Measurements from ENCODE around the gene SEC22A. TPM values are rescaled to one million over a fixed set of nuclear protein-coding genes. Genes with fewer than 3 reads are reported as not detected.

The SEC22A gene
- total RNA-seq, 1 experiment from 2014 or later: 16.2 TPM

GRCh38 chr3:123194552-123194951 lies 7.2 kb upstream of the SEC22A start:
- ChIA-PET POLR2A (no interaction called here), CTCF (interaction anchor here (0.6 to 1.1 kb wide), 2 partner anchors 14 to 35 kb away, joined by 3 to 6 read pairs; no protein-coding TSS in a partner anchor)
- no TSS peak for BruUV-seq (replicated peaks)
- peaks cover 6% of the 10 kb centered on the region for H3K9me3 Mint-ChIP-seq (ENCODE audit: unreplicated experiment)
- TF ChIP-seq CTCF (IDR thresholded peaks at IDR 0.05; ENCODE audit: unreplicated experiment): peak; percentile 8
- H3K36me3 Mint-ChIP-seq (ENCODE audit: insufficient read depth, unreplicated experiment): no peaks in the 10 kb centered on the region
- no peak overlapping the region for H3K27ac Mint-ChIP-seq (ENCODE audit: low read depth, unreplicated experiment)
- no peak for DNase-seq (ENCODE audit: unreplicated experiment)
- H3K27me3 Mint-ChIP-seq (ENCODE audit: insufficient read depth, unreplicated experiment): no peaks in the 10 kb centered on the region
- no peaks in the 10 kb centered on the region for H3K4me1 Mint-ChIP-seq (ENCODE audit: insufficient read depth, unreplicated experiment)
- H3K4me3 Mint-ChIP-seq (ENCODE audit: unreplicated experiment): no peak overlapping the region
- intact Hi-C loops (cut with micrococcal nuclease): no loop called here

DNA sequence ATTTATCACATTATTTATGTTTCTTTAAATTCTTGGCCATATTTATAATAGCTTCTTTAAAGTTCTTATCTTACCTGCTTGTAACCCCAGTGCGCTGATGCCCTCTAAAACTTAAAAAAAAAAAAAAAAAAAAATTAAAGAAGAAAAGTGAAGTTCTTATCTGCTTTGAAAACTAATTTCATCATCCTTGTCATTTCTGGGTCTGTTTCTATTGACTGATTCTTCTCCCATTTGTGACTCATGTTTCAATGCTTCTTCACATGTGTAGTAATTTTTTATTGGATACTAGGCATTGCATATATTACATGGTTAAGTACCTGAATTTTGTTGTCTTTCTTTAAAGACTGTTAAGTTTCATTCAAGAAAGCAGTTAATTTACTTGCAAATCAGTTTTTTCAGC lies 3.4 kb upstream of the SEC22A start:
- Mint-ChIP-seq H3K4me3 (ENCODE audit: unreplicated experiment) (no peak overlapping the region), H3K27me3 (ENCODE audit: insufficient read depth, unreplicated experiment) (no peaks in the 10 kb centered on the region), H3K9me3 (ENCODE audit: unreplicated experiment) (peaks cover 6% of the 10 kb centered on the region), H3K4me1 (ENCODE audit: insufficient read depth, unreplicated experiment) (peaks cover 8% of the 10 kb centered on the region), H3K36me3 (ENCODE audit: insufficient read depth, unreplicated experiment) (no peaks in the 10 kb centered on the region), H3K27ac (ENCODE audit: low read depth, unreplicated experiment) (no peak overlapping the region)
- POLR2A ChIA-PET: no interaction called here
- no peak for TF ChIP-seq CTCF (IDR thresholded peaks at IDR 0.05; ENCODE audit: unreplicated experiment)
- no TSS peak for BruUV-seq (replicated peaks)
- CTCF ChIA-PET: interaction anchor here (0.7 kb wide), 1 partner anchor 12 kb away, joined by 4 read pairs; no protein-coding TSS in a partner anchor
- intact Hi-C loops (cut with micrococcal nuclease): no loop called here
- DNase-seq (ENCODE audit: unreplicated experiment): no peak

DNA sequence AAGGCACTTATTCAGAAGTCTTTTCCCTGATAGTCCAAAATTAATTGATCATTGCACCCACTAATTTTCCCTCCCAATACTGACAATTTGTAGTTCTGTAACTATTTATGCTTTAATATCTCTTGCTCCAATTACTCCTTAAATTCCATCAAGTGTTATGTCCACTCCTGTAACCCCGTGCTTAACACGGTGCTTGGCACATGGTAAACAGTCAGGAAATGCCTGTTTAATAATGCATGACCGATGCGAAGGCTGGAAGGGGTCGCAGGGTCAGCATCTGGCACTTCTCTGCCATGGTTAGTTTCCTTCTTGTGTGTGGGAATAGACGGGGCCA lies 553 bp upstream of the SEC22A start:
- H3K9me3 Mint-ChIP-seq (ENCODE audit: unreplicated experiment): peaks cover 6% of the 10 kb centered on the region
- H3K27ac Mint-ChIP-seq (ENCODE audit: low read depth, unreplicated experiment): peak overlapping the region; percentile 61
- H3K4me1 Mint-ChIP-seq (ENCODE audit: insufficient read depth, unreplicated experiment): peaks cover 8% of the 10 kb centered on the region
- TF ChIP-seq CTCF (IDR thresholded peaks at IDR 0.05; ENCODE audit: unreplicated experiment): no peak
- H3K36me3 Mint-ChIP-seq (ENCODE audit: insufficient read depth, unreplicated experiment): no peaks in the 10 kb centered on the region
- H3K27me3 Mint-ChIP-seq (ENCODE audit: insufficient read depth, unreplicated experiment): no peaks in the 10 kb centered on the region
- intact Hi-C loops (cut with micrococcal nuclease): no loop called here
- ChIA-PET POLR2A (interaction anchor here (0.6 to 1.8 kb wide), 20 partner anchors 8 to 817 kb away, joined by 3 to 8 read pairs (median 4); partner anchors contain the start of gene FAM162A), CTCF (no interaction called here)
- DNase-seq (ENCODE audit: unreplicated experiment): no peak
- peak overlapping the region; percentile 86 for H3K4me3 Mint-ChIP-seq (ENCODE audit: unreplicated experiment)
- TSS peak; percentile 94 for BruUV-seq (replicated peaks)

DNA sequence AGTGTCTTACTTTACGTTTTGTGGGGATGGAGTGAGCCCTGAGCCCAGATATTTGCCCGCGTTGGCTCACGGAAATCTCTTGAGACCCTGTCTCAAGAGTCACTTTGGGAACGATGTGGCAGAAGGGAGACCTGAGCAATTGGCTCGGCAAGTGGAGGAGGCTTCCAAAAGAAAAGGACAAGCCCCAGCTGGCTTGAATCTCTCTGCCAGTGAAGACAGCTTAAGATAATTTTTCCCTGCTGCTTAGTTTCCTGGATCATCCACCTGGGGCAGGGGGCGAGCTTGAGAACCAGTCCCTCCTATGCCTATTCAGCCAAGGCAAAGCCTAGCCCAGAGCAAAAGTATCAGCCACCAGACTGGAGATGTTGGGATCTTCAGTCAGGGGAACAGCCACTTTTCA lies 708 bp downstream of the SEC22A start:
- Mint-ChIP-seq H3K4me3 (ENCODE audit: unreplicated experiment) (peak overlapping the region; percentile 86), H3K36me3 (ENCODE audit: insufficient read depth, unreplicated experiment) (peaks cover 5% of the 10 kb centered on the region), H3K27ac (ENCODE audit: low read depth, unreplicated experiment) (peak overlapping the region; percentile 61), H3K27me3 (ENCODE audit: insufficient read depth, unreplicated experiment) (no peaks in the 10 kb centered on the region), H3K4me1 (ENCODE audit: insufficient read depth, unreplicated experiment) (peaks cover 8% of the 10 kb centered on the region), H3K9me3 (ENCODE audit: unreplicated experiment) (peaks cover 6% of the 10 kb centered on the region)
- no peak for TF ChIP-seq CTCF (IDR thresholded peaks at IDR 0.05; ENCODE audit: unreplicated experiment)
- intact Hi-C loops (cut with micrococcal nuclease): no loop called here
- ChIA-PET CTCF (no interaction called here), POLR2A (interaction anchor here (0.6 to 1.8 kb wide), 15 partner anchors 8 to 819 kb away, joined by 3 to 7 read pairs (median 4); partner anchors contain the start of gene FAM162A)
- TSS peak; percentile 56 for BruUV-seq (replicated peaks)
- peak; percentile 3 for DNase-seq (ENCODE audit: unreplicated experiment)
